Left colon (tissue), 2 donors: ENCODE data around the gene ADCY7. TPM values are rescaled to one million over a fixed set of nuclear protein-coding genes. Genes with fewer than 3 reads are reported as not detected.

ENCODE experiments used
- ATAC-seq: fragments of 200-7000 bp; cut with Tn5 transposase; one replicate; pipeline ENCODE4 v1.9.1; 2020; ENCODE audit warnings: mild to moderate bottlenecking, moderate library complexity
- DNase-seq, 2 donors: peaks; one replicate each; pipeline ENCODE4 v3.0.0-alpha.2; 2020
- intact Hi-C, 2 donors: fragments of 100-400 bp; cut with DNase I in 1 of 2; cut with micrococcal nuclease in 1 of 2; formaldehyde crosslinking; loops; one replicate each; pipeline versions ENCODE4 v1.11.2 to v1.14.0; 2022; cut with DNase I, micrococcal nuclease
- total RNA-seq, 2 donors: library from RNA; stranded (reverse); fragmentation: NEBNext Ultra II Directional; extraction: Animal tissue kit (Norgen Biotek cat#: 25700); gene quantifications; one replicate each; pipeline ENCODE4 v1.2.1, GENCODE V29; 2021
- donor health status: DM: no; HTN: no; CAD: no.
- donor health status: DM: yes; HTN: yes; CAD: no.

The ADCY7 gene
- total RNA-seq, 2 donors from 2014 or later = 14.2 to 20.8 TPM

GRCh38 chr16:50316848-50317630, 50.7 kb downstream of the ADCY7 start:
- DNase-seq (no peak), ATAC-seq (no peak)
- intact Hi-C loops = no loop called here

GRCh38 chr16:50318796-50319578, 52.6 kb downstream of the ADCY7 start:
- ATAC-seq (no peak), DNase-seq (no peak)
- intact Hi-C loops = no loop called here

GRCh38 chr16:50320310-50320709, 54.0 kb downstream of the ADCY7 start:
- DNase-seq (no peak), ATAC-seq (no peak)
- intact Hi-C loops = no loop called here

GRCh38 chr16:50322333-50322732, 56.0 kb downstream of the ADCY7 start:
- no peak for DNase-seq
- ATAC-seq = no peak
- intact Hi-C loops = no loop called here

GRCh38 chr16:50323335-50324011, 57.1 kb downstream of the ADCY7 start:
- DNase-seq (no peak), ATAC-seq (peak; percentile 33)
- intact Hi-C loops = no loop called here

- no peak for DNase-seq
- intact Hi-C loops = no loop called here
- ATAC-seq = no peak
These were observed 58.0 kb downstream of the ADCY7 start for GRCh38 chr16:50324345-50324744.

GRCh38 chr16:50326264-50326663, 59.9 kb downstream of the ADCY7 start:
- intact Hi-C loops = no loop called here
- no peak for ATAC-seq
- no peak for DNase-seq

GRCh38 chr16:50326835-50327465, 60.6 kb downstream of the ADCY7 start:
- peak in 1 of 2 donors; percentile 38 for DNase-seq
- intact Hi-C loops = no loop called here
- peak; percentile 64 for ATAC-seq

- ATAC-seq (no peak), DNase-seq (no peak)
- intact Hi-C loops = no loop called here
These were observed 63.3 kb downstream of the ADCY7 start for GRCh38 chr16:50329446-50330189.

- intact Hi-C loops = no loop called here
- DNase-seq (no peak), ATAC-seq (no peak)
These were observed 65.2 kb downstream of the ADCY7 start for GRCh38 chr16:50331570-50331969.

GRCh38 chr16:50332599-50332998, 66.2 kb downstream of the ADCY7 start:
- DNase-seq = no peak
- no peak for ATAC-seq
- intact Hi-C loops = no loop called here

- DNase-seq = no peak
- intact Hi-C loops = no loop called here
These were observed 68.0 kb downstream of the ADCY7 start for GRCh38 chr16:50334106-50334975.

GRCh38 chr16:50335196-50335958, 69.0 kb downstream of the ADCY7 start:
- DNase-seq = no peak
- intact Hi-C loops = no loop called here
- ATAC-seq = peak; percentile 54

More at GRCh38 chr16:50334106-50334975, 68.0 kb downstream of the ADCY7 start:
- peak; percentile 58 for ATAC-seq

- ATAC-seq (no peak), DNase-seq (no peak)
- intact Hi-C loops = no loop called here
These were observed 70.5 kb downstream of the ADCY7 start for GRCh38 chr16:50336884-50337283.

GRCh38 chr16:50338371-50339231, 72.2 kb downstream of the ADCY7 start:
- DNase-seq (no peak), ATAC-seq (no peak)
- intact Hi-C loops = no loop called here

- intact Hi-C loops = no loop called here
- no peak for DNase-seq
- no peak for ATAC-seq
These were observed 74.2 kb downstream of the ADCY7 start for GRCh38 chr16:50340578-50340977.
